ENCODE data around the gene IKBIP. TPM values are rescaled to one million over a fixed set of nuclear protein-coding genes. Genes with fewer than 3 reads are reported as not detected.

The IKBIP gene, protein sequence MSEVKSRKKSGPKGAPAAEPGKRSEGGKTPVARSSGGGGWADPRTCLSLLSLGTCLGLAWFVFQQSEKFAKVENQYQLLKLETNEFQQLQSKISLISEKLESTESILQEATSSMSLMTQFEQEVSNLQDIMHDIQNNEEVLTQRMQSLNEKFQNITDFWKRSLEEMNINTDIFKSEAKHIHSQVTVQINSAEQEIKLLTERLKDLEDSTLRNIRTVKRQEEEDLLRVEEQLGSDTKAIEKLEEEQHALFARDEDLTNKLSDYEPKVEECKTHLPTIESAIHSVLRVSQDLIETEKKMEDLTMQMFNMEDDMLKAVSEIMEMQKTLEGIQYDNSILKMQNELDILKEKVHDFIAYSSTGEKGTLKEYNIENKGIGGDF
- total RNA-seq (2022) (9.9 and 10.9 TPM in 2 replicates), Bru-seq, nascent RNA (percentile 55 among the genes with signal in this experiment), BruChase-seq, experiment 1, labeled RNA remaining after a 2-hour chase (percentile 59 among the genes with signal in this experiment), BruChase-seq, experiment 2, labeled RNA remaining after a 6-hour chase (percentile 65 among the genes with signal in this experiment)
- long read RNA-seq, transcript IKBIP-203 (2 exons, 1,368 nt), result minor isoform, 6 of 39 reads
- long read RNA-seq, transcript IKBIP-202 (3 exons, 1,645 nt), result minor isoform, 5 of 39 reads
- long read RNA-seq, transcript IKBIP-201 (3 exons, 3,189 nt), result major isoform, 28 of 39 reads
- long read RNA-seq, partial matches to known transcripts, result 0 of 39 reads
- long read RNA-seq, other reads (novel, unspliced or antisense), result 0 of 39 reads

DNA sequence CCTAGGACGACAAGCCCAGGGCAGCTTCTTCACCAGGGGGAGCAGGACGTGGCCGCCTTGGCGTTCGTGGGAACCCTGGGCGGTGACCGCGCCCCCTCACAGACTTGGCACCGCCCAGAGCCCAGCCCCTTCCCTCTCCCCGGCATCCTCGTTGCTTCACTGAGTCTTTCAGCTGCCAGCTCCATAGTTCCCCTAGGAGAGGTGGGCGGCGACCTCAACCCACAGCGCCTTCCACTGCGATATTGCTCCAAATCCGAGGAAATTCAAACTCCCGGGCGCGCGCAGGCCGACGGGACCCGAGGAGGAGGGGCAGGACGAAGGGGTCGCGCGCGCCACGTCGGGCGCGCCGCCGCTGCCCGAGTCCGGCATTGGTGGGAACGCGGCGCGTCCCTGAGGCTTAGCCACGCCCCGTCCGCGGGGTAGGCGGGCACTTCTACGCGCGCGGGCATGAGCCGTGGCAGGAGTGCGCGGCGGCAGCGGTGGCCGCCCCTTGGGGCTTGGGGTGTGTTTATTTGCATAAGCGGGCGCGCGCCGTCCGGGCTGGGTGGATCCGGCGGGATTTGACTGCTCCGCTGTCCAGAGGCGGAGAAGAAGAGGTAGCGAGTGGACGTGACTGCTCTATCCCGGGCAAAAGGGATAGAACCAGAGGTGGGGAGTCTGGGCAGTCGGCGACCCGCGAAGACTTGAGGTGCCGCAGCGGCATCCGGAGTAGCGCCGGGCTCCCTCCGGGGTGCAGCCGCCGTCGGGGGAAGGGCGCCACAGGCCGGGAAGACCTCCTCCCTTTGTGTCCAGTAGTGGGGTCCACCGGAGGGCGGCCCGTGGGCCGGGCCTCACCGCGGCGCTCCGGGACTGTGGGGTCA is at the start of gene IKBIP, which contains the start of gene APAF1:
Gene IKBIP (minus strand): TSS at position 77 of the 860 bp plus-strand sequence. CDS start 87 bp downstream, outside the sequence.
Gene APAF1 (plus strand): TSS at position 579 of the 860 bp plus-strand sequence. CDS start 3,070 bp downstream, outside the sequence.
- peaks cover 4% of the 10 kb centered on the region; the same call in 1 of the 2 replicates for H3K4me1 ChIP-seq
- no peaks in the 10 kb centered on the region for H3K27me3 Mint-ChIP-seq (ENCODE audit: insufficient read depth, unreplicated experiment)
- TF ChIP-seq, protein P1, sequence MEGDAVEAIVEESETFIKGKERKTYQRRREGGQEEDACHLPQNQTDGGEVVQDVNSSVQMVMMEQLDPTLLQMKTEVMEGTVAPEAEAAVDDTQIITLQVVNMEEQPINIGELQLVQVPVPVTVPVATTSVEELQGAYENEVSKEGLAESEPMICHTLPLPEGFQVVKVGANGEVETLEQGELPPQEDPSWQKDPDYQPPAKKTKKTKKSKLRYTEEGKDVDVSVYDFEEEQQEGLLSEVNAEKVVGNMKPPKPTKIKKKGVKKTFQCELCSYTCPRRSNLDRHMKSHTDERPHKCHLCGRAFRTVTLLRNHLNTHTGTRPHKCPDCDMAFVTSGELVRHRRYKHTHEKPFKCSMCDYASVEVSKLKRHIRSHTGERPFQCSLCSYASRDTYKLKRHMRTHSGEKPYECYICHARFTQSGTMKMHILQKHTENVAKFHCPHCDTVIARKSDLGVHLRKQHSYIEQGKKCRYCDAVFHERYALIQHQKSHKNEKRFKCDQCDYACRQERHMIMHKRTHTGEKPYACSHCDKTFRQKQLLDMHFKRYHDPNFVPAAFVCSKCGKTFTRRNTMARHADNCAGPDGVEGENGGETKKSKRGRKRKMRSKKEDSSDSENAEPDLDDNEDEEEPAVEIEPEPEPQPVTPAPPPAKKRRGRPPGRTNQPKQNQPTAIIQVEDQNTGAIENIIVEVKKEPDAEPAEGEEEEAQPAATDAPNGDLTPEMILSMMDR (IDR thresholded peaks at IDR 0.05; ENCODE audit: insufficient read depth in 1 of 2, low read depth in 1 of 2, low read length in 1 of 2, severe bottlenecking in 1 of 2, unreplicated experiment in 1 of 2), result no peak
- peaks cover 7% of the 10 kb centered on the region for H3K4me1 Mint-ChIP-seq (ENCODE audit: low read depth, unreplicated experiment)
- H3K27me3 ChIP-seq (replicated peaks; ENCODE audit: control insufficient read depth, insufficient read depth, low read length), result no peaks in the 10 kb centered on the region
- DNase-seq, result peak; percentile 94 to 98
- H3K27ac Mint-ChIP-seq (ENCODE audit: unreplicated experiment), result peak within 1 kb of the TSS; percentile 75
- H3K9me3 ChIP-seq, result no peaks in the 10 kb centered on the region
- CTCF ChIA-PET, result interaction anchor here (1.0 to 1.4 kb wide), 3 partner anchors 13 to 354 kb away, joined by 4 read pairs; no protein-coding TSS in a partner anchor
- peaks cover 22% of the 10 kb centered on the region for H3K36me3 Mint-ChIP-seq (ENCODE audit: insufficient read depth, unreplicated experiment)
- no TSS peak for BruUV-seq (replicated peaks)
- intact Hi-C loops (cut with micrococcal nuclease; ENCODE audit: unreplicated experiment), result loop anchor here (1.0 to 2.0 kb wide), 3 partner anchors 38 to 78 kb away; partner anchors contain the start of gene SLC25A3
- POLR2A ChIA-PET, result interaction anchor here (1.0 kb wide), 1 partner anchor 52 kb away, joined by 12 read pairs; the partner anchor contains the start of gene SLC25A3
- peak within 1 kb of the TSS; percentile 86 for H3K4me3 Mint-ChIP-seq (ENCODE audit: unreplicated experiment)
- no peaks in the 10 kb centered on the region for H3K9me3 Mint-ChIP-seq (ENCODE audit: unreplicated experiment)
- peak within 1 kb of the TSS; percentile 95 for H3K4me3 ChIP-seq (ENCODE audit: low read depth, low read length)
- no peaks in the 10 kb centered on the region for H3K36me3 ChIP-seq (ENCODE audit: control insufficient read depth, insufficient read depth, low read length)

DNA sequence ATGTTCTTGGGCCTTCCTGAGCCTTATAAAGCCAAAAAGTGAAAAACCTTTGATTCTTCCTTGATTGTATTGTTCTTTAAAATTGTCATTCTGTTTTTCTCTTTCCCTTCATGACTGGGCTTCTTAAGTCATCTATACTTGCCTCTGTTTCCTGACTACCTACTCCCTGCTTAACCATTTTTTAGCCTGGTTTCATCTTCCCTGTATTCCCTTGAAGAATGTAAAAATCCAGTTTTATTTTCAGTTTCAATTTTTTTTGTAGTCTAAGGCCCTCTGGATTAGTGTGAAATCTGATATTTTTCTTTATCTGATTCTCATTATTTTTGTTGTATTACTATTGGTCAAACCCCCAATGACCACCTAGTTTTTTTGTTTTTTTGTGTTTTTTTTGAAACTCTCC is 46.8 kb upstream of the IKBIP start:
- POLR2A ChIA-PET, result no interaction called here

More for the DNA sequence above, 46.8 kb upstream of the IKBIP start:
- CTCF ChIA-PET, result no interaction called here
- H3K4me1 ChIP-seq, result no peaks in the 10 kb centered on the region
- Mint-ChIP-seq H3K36me3 (ENCODE audit: insufficient read depth, unreplicated experiment) (no peaks in the 10 kb centered on the region), H3K27ac (ENCODE audit: unreplicated experiment) (no peak overlapping the region), H3K4me3 (ENCODE audit: unreplicated experiment) (no peak overlapping the region), H3K4me1 (ENCODE audit: low read depth, unreplicated experiment) (no peaks in the 10 kb centered on the region), H3K9me3 (ENCODE audit: unreplicated experiment) (no peaks in the 10 kb centered on the region), H3K27me3 (ENCODE audit: insufficient read depth, unreplicated experiment) (no peaks in the 10 kb centered on the region)
- H3K36me3 ChIP-seq (ENCODE audit: control insufficient read depth, insufficient read depth, low read length), result no peaks in the 10 kb centered on the region
- no peaks in the 10 kb centered on the region for H3K27me3 ChIP-seq (replicated peaks; ENCODE audit: control insufficient read depth, insufficient read depth, low read length)
- intact Hi-C loops (cut with micrococcal nuclease; ENCODE audit: unreplicated experiment), result no loop called here
- no peak overlapping the region for H3K4me3 ChIP-seq (ENCODE audit: low read depth, low read length)
- DNase-seq, result no peak
- BruUV-seq (replicated peaks), result no TSS peak
- no peaks in the 10 kb centered on the region for H3K9me3 ChIP-seq
- TF ChIP-seq, protein P1 (IDR thresholded peaks at IDR 0.05; ENCODE audit: insufficient read depth in 1 of 2, low read depth in 1 of 2, low read length in 1 of 2, severe bottlenecking in 1 of 2, unreplicated experiment in 1 of 2), result no peak
